H1 (cell line): Measurements from ENCODE around the gene ARHGEF10L. TPM values are rescaled to one million over a fixed set of nuclear protein-coding genes. Genes with fewer than 3 reads are reported as not detected.
A peak's percentile ranks its signal among the peaks of the same experiment; 100 is the strongest.

ENCODE experiments used
- CTCF ChIA-PET: fragments of 300-600 bp; sonication (Branson Sonifier 250); formaldehyde crosslinking; loops from one replicate; lab custom pipeline; 2021; ENCODE audit not compliant: partially characterized antibody; lab: Charles Lee
- POLR2A ChIA-PET: fragments of 300-600 bp; sonication (Branson Sonifier 250); formaldehyde crosslinking; loops from one replicate; lab custom pipeline; 2021; ENCODE audit warnings: inconsistent platforms; ENCODE audit not compliant: partially characterized antibody; lab: Charles Lee
- DNase-seq, 2 experiments: peaks; one replicate each; pipeline versions ENCODE4 v3.0.0 to v3.0.0-alpha.2; 2010 to 2022; ENCODE audit warnings: low spot score in 2 of 2, low read depth in 1 of 2, mixed read lengths in 1 of 2
- FAIRE-seq: peaks from 2 replicates; lab custom pipeline; 2011; peaks lifted over from hg19 to GRCh38; lab: Jason Lieb, UNC
- H2AFZ ChIP-seq: 2 replicates; pipeline ENCODE4 v1.8.1; 2012; ENCODE audit warnings: low read length, inconsistent platforms
- H2AK5ac ChIP-seq: 2 replicates; pipeline ENCODE4 v1.6.1; 2013; ENCODE audit warnings: low read depth, low read length
- H2BK120ac ChIP-seq: replicated peaks from 2 replicates; pipeline ENCODE3; 2013; ENCODE audit warnings: low read depth, low read length, inconsistent platforms
- H2BK12ac ChIP-seq: 2 replicates; pipeline ENCODE4 v1.6.1; 2013; ENCODE audit warnings: low read depth, low read length
- H2BK15ac ChIP-seq: 2 replicates; pipeline ENCODE4 v1.6.1; 2013; ENCODE audit warnings: low read length
- H2BK20ac ChIP-seq: 2 replicates; pipeline ENCODE4 v1.6.1; 2013; ENCODE audit warnings: low read length
- H2BK5ac ChIP-seq: 2 replicates; pipeline ENCODE4 v1.6.1; 2013; ENCODE audit warnings: low read depth, low read length
- H3K14ac ChIP-seq: 2 replicates; pipeline ENCODE4 v1.6.1; 2013; ENCODE audit warnings: inconsistent platforms; ENCODE audit not compliant: insufficient read length
- H3K18ac ChIP-seq: 2 replicates; pipeline ENCODE4 v1.6.1; 2013; ENCODE audit warnings: low read length; ENCODE audit errors: extremely low read depth
- H3K23ac ChIP-seq: 2 replicates; pipeline ENCODE4 v1.6.1; 2013; ENCODE audit warnings: inconsistent platforms; ENCODE audit not compliant: insufficient read length
- H3K23me2 ChIP-seq: 2 replicates; pipeline ENCODE4 v1.6.1; 2013; ENCODE audit warnings: low read depth, low read length
- H3K27ac ChIP-seq: 2 replicates; pipeline ENCODE4 v1.6.1; 2011; ENCODE audit warnings: low read depth, low read length, inconsistent platforms
- H3K27me3 ChIP-seq, 4 experiments: replicated peaks in 1 of 4; 1 replicate in 1 of 4; 2 replicates in 3 of 4; pipeline versions ENCODE4 v1.6.1 to v1.8.1; 2011 to 2013; ENCODE audit warnings: low read length in 3 of 4, mild to moderate bottlenecking in 3 of 4, inconsistent platforms in 2 of 4, mixed read lengths in 2 of 4, moderate library complexity in 1 of 4; ENCODE audit not compliant: control insufficient read depth in 3 of 4, insufficient read depth in 3 of 4; ENCODE audit errors: extremely low read depth in 1 of 4
- H3K36me3 ChIP-seq, 4 experiments: 2 replicates each; pipeline versions ENCODE4 v1.6.1 to v1.8.1; 2011 to 2013; ENCODE audit warnings: mild to moderate bottlenecking in 4 of 4, low read length in 3 of 4, moderate library complexity in 2 of 4, control low read depth in 1 of 4, inconsistent platforms in 1 of 4; ENCODE audit not compliant: insufficient read depth in 4 of 4, control insufficient read depth in 2 of 4
- H3K4ac ChIP-seq: replicated peaks from 2 replicates; pipeline ENCODE3; 2013; ENCODE audit warnings: low read length, low read depth, mixed read lengths, inconsistent platforms; ENCODE audit not compliant: insufficient read length
- H3K4me1 ChIP-seq, 4 experiments: replicated peaks in 1 of 4; 1 replicate in 1 of 4; 2 replicates in 3 of 4; pipeline versions ENCODE4 v1.6.1 to v1.8.1; 2011 to 2013; ENCODE audit warnings: low read length in 3 of 4, inconsistent platforms in 2 of 4, mixed read lengths in 1 of 4; ENCODE audit not compliant: insufficient read depth in 4 of 4, control insufficient read depth in 3 of 4
- H3K4me2 ChIP-seq, 2 experiments: 2 replicates each; pipeline versions ENCODE4 v1.6.1 to v1.8.1; 2011 to 2013; ENCODE audit warnings: low read depth in 2 of 2, low read length in 2 of 2, control low read depth in 1 of 2, inconsistent platforms in 1 of 2, mild to moderate bottlenecking in 1 of 2; ENCODE audit not compliant: insufficient read depth in 1 of 2
- H3K4me3 ChIP-seq, 4 experiments: fragments of 200-600, 300-600 bp in 1 of 4; sonication (generic), shearing (Covaris generic), sonication (Bioruptor Twin) in 1 of 4; 2 replicates each; pipeline versions ENCODE4 v1.5.1 to v1.8.1; 2011 to 2016; ENCODE audit warnings: low read length in 4 of 4, low read depth in 3 of 4, control low read depth in 2 of 4, inconsistent platforms in 2 of 4, mild to moderate bottlenecking in 2 of 4, mixed read lengths in 1 of 4, moderate library complexity in 1 of 4; ENCODE audit not compliant: insufficient read depth in 2 of 4; ENCODE audit errors: extremely low read depth in 1 of 4
- H3K56ac ChIP-seq: replicated peaks from 2 replicates; pipeline ENCODE3; 2013; ENCODE audit warnings: low read depth, mild to moderate bottlenecking, mixed read lengths, low read length, inconsistent platforms; ENCODE audit not compliant: insufficient read length
- H3K79me1 ChIP-seq: 2 replicates; pipeline ENCODE4 v1.6.1; 2013; ENCODE audit warnings: low read depth, low read length, control low read depth
- H3K79me2 ChIP-seq, 2 experiments: 2 replicates each; pipeline versions ENCODE4 v1.6.1 to v1.8.1; 2012 to 2013; ENCODE audit warnings: low read length in 2 of 2, mild to moderate bottlenecking in 2 of 2, inconsistent platforms in 1 of 2; ENCODE audit not compliant: insufficient read depth in 2 of 2, control insufficient read depth in 1 of 2
- H3K9ac ChIP-seq, 4 experiments: replicated peaks in 1 of 4; 1 replicate in 1 of 4; 2 replicates in 3 of 4; pipeline versions ENCODE4 v1.6.1 to v1.8.1; 2011 to 2013; ENCODE audit warnings: low read depth in 3 of 4, low read length in 3 of 4, control low read depth in 2 of 4, mild to moderate bottlenecking in 2 of 4, moderate library complexity in 2 of 4, inconsistent platforms in 1 of 4; ENCODE audit errors: extremely low read depth in 1 of 4
- H3K9me3 ChIP-seq, 2 experiments: 2 replicates each; pipeline versions ENCODE4 v1.6.1 to v1.8.1; 2012 to 2013; ENCODE audit warnings: mild to moderate bottlenecking in 2 of 2, moderate library complexity in 2 of 2, control low read depth in 1 of 2, inconsistent platforms in 1 of 2, low read depth in 1 of 2, low read length in 1 of 2, mixed read lengths in 1 of 2; ENCODE audit not compliant: insufficient read depth in 2 of 2
- H4K20me1 ChIP-seq, 2 experiments: replicated peaks in 1 of 2; 2 replicates each; pipeline versions ENCODE3 to v1.8.1; 2011 to 2013; ENCODE audit warnings: inconsistent platforms in 2 of 2, low read length in 2 of 2, mild to moderate bottlenecking in 1 of 2; ENCODE audit not compliant: insufficient read depth in 2 of 2, control insufficient read depth in 1 of 2
- H4K5ac ChIP-seq: 2 replicates; pipeline ENCODE4 v1.6.1; 2013; ENCODE audit warnings: low read length, low read depth, mixed read lengths, inconsistent platforms; ENCODE audit not compliant: insufficient read length
- H4K8ac ChIP-seq: 2 replicates; pipeline ENCODE4 v1.8.0; 2013; ENCODE audit warnings: mild to moderate bottlenecking, moderate library complexity, low read length, inconsistent platforms; ENCODE audit not compliant: insufficient read depth; ENCODE audit errors: extremely low read depth
- H4K91ac ChIP-seq: replicated peaks from 2 replicates; pipeline ENCODE3; 2013; ENCODE audit warnings: low read length, mixed read lengths, inconsistent platforms; ENCODE audit not compliant: insufficient read length
- MAFK ChIP-seq: IDR thresholded peaks from 2 replicates; pipeline ENCODE4 v1.6.1; 2012; ENCODE audit warnings: low read depth, mild to moderate bottlenecking, improper control_type of control experiment, low read length
- POLR2AphosphoS5 ChIP-seq: IDR thresholded peaks from 2 replicates; pipeline ENCODE4 v1.6.1; 2011; ENCODE audit warnings: low read depth, low read length
- SIX5 ChIP-seq: IDR thresholded peaks from 2 replicates; pipeline ENCODE4 v1.6.1; 2011; ENCODE audit warnings: mild to moderate bottlenecking, low read depth, low read length
- WGBS, 2 experiments: shearing (Covaris generic) in 1 of 2; methylation state at CpG; one replicate each; pipeline versions ENCODE4 v1.1.6 to v1.1.7; 2013 to 2015; ENCODE audit warnings: low lambda C conversion rate in 2 of 2, mixed read lengths in 2 of 2, inconsistent platforms in 1 of 2, low coverage in 1 of 2, missing lambda C conversion rate in 1 of 2; ENCODE audit not compliant: insufficient replicate concordance in 2 of 2, insufficient coverage in 1 of 2, insufficient read length in 1 of 2; ENCODE audit errors: extremely low coverage in 1 of 2, missing lambda C conversion rate in 1 of 2; 5-methylcytosine and 5-hydroxymethylcytosine counted together
- polyA plus RNA-seq, 7 experiments: library from polyadenylated mRNA; depleted of rRNA in 3 of 7; stranded (reverse) in 5 of 7; unstranded in 2 of 7; fragments of >200 nt in 5 of 7; fragments of 200-250 nt in 2 of 7; gene quantifications; 1 replicate in 5 of 7; 2 replicates in 1 of 7; 4 replicates in 1 of 7; pipeline versions ENCODE4 v1.2.1 to v1.2.3, GENCODE V29; 2011 to 2013; ENCODE audit warnings: missing spikeins in 2 of 7, mixed read lengths in 2 of 7
- total RNA-seq: library from RNA; stranded (reverse); fragmentation: NEBNext Ultra II Directional; extraction: Animal tissue kit (Norgen Biotek cat#: 25700); gene quantifications from 2 replicates; pipeline ENCODE4 v1.2.1, GENCODE V29; 2021
- TF ChIP-seq, protein P1 (sequence below): IDR thresholded peaks from 2 replicates; pipeline ENCODE4 v1.6.1; 2012; ENCODE audit warnings: low read length, inconsistent platforms
- TF ChIP-seq, protein P2 (sequence below): IDR thresholded peaks from 2 replicates; pipeline ENCODE4 v1.6.1; 2012; ENCODE audit warnings: inconsistent platforms

Gene ARHGEF10L
- total and polyA plus RNA-seq, 2 of the 8 experiments (the other 6 are each of a cell fraction or from before 2014, with no cell fraction given): 33.6 to 39.6 TPM

DNA sequence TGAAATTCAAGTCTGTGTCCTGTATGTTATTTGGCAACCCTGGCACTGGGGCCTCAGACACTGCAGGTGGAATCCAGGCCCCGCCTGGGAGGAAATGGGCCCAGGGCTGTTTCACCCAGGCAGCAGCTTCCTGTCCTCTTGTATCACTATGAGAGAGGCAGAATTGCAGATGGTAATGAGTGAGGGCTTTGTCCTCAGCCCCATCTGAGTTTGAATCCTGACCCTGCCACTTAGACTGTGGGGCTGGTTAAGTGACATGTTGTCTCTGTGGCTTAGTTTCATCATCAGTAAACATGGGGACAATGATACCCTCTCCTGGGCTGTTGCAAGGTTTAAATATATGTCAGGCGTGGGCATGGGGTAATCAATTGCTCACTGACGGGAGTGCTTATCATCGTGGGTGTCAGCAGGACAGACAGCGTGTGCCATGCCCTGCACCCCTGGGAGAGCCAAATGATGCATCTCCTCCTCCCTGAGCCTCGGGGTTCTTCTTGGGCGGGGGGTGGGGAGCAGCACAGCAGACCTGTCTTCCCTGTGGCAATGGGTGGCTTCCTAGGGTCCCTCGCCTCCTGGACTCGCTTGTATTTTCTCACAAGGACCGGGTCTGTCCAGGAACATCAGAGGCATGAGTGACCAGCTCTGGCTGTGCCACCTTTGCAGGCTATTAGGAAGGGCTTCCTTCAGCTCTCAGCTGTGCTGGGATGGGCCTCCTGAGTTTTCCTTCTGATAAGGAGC lies 42.1 kb downstream of the ARHGEF10L start:
- Histone ChIP-seq H3K79me1 (peaks cover 17% of the 10 kb centered on the region), H4K5ac (no peak overlapping the region), H2AFZ (no peak overlapping the region), H3K23ac (no peak overlapping the region), H3K18ac (no peak overlapping the region), H3K4me2 (no peak overlapping the region), H3K36me3 (peaks cover 0 to 4% (median 0%) of the 10 kb centered on the region in 4 experiments; a peak in 1 of 8 replicates), H4K91ac (no peak overlapping the region), H2BK5ac (peak overlapping the region; percentile 55), H2BK15ac (no peak overlapping the region), H3K4ac (no peak overlapping the region), H3K4me1 (peaks cover 9 to 33% (median 18%) of the 10 kb centered on the region in 4 experiments), H3K79me2 (peaks cover 0 to 35% of the 10 kb centered on the region in 2 experiments; a peak in 3 of 4 replicates), H3K4me3 (no peak overlapping the region), H3K56ac (no peak overlapping the region), H2AK5ac (no peak overlapping the region), H3K27me3 (no peaks in the 10 kb centered on the region), H2BK12ac (no peak overlapping the region), H4K8ac (no peak overlapping the region), H3K27ac (no peak overlapping the region), H4K20me1 (peaks cover 2 to 3% of the 10 kb centered on the region in 2 experiments), H2BK120ac (no peak overlapping the region), H3K23me2 (no peaks in the 10 kb centered on the region), H3K9ac (no peak overlapping the region; a peak in 1 of 7 replicates), H3K9me3 (no peaks in the 10 kb centered on the region), H3K14ac (no peak overlapping the region), H2BK20ac (no peak overlapping the region)
- CTCF ChIA-PET: interaction anchor here (0.6 to 86.2 kb wide), 6 partner anchors 10 to 145 kb away, joined by 4 to 1640 read pairs (median 82); no protein-coding TSS in a partner anchor
- 94% methylated on average over 10 of the region's 10 CpGs; no CpG with 5 or more reads in 1 of the 2 experiments for WGBS, 2 experiments
- DNase-seq (no peak), FAIRE-seq (no peak)
- TF ChIP-seq, protein P1, sequence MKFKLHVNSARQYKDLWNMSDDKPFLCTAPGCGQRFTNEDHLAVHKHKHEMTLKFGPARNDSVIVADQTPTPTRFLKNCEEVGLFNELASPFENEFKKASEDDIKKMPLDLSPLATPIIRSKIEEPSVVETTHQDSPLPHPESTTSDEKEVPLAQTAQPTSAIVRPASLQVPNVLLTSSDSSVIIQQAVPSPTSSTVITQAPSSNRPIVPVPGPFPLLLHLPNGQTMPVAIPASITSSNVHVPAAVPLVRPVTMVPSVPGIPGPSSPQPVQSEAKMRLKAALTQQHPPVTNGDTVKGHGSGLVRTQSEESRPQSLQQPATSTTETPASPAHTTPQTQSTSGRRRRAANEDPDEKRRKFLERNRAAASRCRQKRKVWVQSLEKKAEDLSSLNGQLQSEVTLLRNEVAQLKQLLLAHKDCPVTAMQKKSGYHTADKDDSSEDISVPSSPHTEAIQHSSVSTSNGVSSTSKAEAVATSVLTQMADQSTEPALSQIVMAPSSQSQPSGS: no peak
- TF ChIP-seq, protein P2, sequence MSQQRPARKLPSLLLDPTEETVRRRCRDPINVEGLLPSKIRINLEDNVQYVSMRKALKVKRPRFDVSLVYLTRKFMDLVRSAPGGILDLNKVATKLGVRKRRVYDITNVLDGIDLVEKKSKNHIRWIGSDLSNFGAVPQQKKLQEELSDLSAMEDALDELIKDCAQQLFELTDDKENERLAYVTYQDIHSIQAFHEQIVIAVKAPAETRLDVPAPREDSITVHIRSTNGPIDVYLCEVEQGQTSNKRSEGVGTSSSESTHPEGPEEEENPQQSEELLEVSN: no peak
- TF ChIP-seq MAFK: no peak
- TF ChIP-seq SIX5: no peak
- no peak for TF ChIP-seq POLR2AphosphoS5
- POLR2A ChIA-PET: interaction anchor here (0.6 to 1.4 kb wide), 3 partner anchors 14 to 55 kb away, joined by 3 to 9 read pairs (median 3); no protein-coding TSS in a partner anchor
